IPS-NIHi7 (cell line): Measurements from ENCODE around the gene HLA-DOB.
"Not testable (repeated sequence)": the region's sequence is repeated elsewhere in the genome, so short reads cannot be mapped to it uniquely, and the experiment has no call there.

Source experiments
- DNase-seq: peaks from one replicate; pipeline ENCODE4 v3.0.0; 2012; ENCODE audit warnings: mixed read lengths; ENCODE audit errors: extremely low spot score

Gene HLA-DOB

GRCh38 chr6:32815115-32815514, 1.7 kb downstream of the HLA-DOB start:
- DNase-seq: no peak

DNA sequence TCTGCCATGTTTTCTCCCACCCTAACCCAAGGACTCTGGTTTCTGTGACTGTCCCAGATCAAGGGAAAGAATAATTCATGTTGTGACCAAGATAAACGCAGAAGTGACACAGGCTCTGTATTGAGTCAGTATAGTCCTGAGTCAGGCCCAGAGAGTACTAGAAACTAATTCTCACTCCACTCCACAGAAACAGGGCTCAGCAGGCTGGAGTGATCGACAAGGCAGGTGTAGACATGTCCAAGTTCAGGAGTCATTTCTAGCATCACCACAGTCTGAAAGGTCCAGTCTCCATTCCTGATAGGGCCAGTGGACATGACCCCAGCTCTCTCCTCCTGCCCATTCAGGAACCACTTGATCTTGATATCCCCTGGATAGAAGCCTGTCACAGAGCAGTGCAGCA, 2.7 kb downstream of the HLA-DOB start:
- no peak for DNase-seq

- DNase-seq: no peak
Measured at GRCh38 chr6:32809171-32809570, 7.6 kb downstream of the HLA-DOB start.

- peak; percentile 23 for DNase-seq
Measured at GRCh38 chr6:32807020-32807580, 9.7 kb downstream of the HLA-DOB start.

DNA sequence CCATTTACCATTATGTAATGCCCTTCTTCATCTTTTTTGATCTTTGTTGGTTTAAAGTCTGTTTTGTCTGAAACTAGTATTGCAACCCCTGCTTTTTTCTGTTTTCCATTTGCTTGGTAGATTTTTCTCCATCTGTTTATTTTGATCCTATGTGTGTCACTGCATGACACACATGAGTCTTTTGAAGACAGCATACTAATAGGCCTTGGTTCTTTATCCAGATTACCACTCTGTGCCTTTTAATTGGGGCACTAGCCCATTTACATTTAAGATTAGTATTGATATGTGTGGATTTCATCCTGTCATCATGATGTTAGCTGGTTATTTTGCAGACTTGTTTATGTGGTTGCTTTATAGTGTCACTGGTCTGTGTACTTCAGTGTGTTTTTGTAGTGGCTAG, 11.4 kb downstream of the HLA-DOB start:
- not testable (repeated sequence) for DNase-seq

DNA sequence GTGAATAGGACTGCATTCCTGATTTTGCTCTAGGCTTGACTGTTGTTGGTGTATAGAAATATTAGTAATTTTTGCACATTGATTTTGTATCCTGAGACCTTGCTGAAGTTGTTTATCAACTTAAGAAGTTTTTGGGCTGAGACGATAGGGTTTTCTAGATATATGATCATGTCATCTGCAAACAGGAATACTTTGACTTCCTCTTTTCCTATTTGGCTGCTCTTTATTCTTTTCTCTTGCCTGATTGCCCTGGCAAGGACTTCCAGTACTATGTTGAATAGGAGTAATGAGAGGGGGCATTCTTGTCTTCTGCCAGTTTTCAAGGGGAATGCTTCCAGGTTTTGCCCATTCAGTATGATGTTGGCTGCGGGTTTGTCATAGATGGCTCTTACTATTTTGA, 13.4 kb downstream of the HLA-DOB start:
- no peak for DNase-seq

DNA sequence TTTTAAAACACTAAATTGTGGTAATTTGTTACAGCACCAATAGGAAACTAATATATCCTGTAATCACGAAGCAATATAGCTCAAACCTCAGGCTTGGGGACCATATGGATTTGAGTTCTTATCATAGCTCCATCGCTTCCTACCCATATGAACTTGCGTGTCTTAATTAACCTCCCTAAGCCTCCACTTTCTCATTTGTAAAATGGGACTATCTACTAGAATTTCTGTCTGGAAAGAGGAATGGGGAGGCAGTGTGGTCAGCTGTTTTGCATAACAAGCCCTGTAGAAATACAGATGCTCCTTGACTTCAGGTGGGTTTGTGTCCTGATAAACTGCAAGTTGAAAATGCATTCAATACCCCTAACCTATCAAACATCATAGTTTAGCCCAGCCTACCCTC, 17.1 kb downstream of the HLA-DOB start:
- no peak for DNase-seq

- DNase-seq: no peak
Measured at GRCh38 chr6:32799168-32799567, 17.6 kb downstream of the HLA-DOB start.

DNA sequence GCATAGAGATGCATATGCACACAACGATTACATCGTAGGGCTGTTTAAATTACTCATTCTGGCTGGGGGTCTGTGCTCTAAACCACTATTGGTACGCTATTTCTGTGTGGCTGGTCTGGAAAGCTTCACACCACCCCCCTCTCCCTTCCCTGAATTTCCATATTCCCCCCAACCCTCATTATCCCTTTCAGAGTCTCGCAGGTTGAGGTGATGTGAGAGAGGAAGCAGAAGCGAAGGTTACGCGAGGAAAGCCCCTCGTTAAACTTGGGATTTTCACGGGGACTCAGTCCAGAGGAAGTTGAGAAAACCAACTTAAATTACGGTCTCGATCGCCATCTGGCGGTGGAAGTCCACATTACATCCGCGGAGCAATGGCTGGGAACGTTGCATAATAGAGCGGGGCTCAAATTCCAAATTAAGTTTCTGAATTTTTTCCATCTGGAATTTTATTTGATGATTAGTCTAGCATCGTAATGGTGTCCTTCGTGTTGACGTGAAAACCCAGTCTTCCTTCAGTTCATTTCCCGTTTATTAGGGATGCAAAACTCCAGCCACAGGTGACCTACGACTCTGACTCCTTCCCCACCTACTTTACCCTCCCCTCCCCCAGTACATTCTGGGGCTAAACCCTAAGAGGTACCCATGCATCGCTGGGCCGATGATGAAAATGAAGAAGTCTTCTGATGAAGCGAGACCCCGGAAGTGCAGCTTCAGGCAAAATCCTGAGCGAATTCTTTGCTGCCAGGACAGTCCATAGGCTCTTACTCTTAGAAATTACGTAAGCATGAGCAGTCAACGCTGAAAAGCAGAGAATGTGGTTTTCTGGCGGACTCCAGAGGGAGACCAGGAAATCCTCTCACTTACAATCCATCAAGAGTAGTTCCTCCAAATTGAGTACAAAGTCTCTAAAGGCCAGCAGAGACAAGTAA, 19.7 kb downstream of the HLA-DOB start:
- DNase-seq: peak; percentile 71

- no peak for DNase-seq
Measured at GRCh38 chr6:32794510-32794909, 22.3 kb downstream of the HLA-DOB start.

GRCh38 chr6:32792901-32793435, 23.8 kb downstream of the HLA-DOB start:
- no peak for DNase-seq

DNA sequence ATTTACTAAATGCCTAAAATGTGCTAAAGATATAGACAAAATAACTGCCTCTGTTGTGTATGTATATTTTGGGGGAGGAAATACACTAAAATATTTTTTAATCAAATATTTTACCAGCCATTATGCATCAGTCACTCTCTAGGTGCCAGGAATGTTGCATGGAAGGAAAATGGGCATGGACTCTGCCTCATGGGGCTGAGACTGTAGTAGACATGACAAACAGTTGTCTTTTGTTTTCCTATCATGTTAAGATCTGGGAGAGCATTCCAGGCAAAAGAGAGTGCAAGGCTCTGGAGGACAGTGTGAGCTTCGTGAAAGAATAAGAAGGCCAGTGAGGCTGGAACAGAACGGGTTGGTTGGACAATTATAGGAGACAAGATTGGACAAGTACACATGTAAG, 26.5 kb downstream of the HLA-DOB start:
- no peak for DNase-seq

DNA sequence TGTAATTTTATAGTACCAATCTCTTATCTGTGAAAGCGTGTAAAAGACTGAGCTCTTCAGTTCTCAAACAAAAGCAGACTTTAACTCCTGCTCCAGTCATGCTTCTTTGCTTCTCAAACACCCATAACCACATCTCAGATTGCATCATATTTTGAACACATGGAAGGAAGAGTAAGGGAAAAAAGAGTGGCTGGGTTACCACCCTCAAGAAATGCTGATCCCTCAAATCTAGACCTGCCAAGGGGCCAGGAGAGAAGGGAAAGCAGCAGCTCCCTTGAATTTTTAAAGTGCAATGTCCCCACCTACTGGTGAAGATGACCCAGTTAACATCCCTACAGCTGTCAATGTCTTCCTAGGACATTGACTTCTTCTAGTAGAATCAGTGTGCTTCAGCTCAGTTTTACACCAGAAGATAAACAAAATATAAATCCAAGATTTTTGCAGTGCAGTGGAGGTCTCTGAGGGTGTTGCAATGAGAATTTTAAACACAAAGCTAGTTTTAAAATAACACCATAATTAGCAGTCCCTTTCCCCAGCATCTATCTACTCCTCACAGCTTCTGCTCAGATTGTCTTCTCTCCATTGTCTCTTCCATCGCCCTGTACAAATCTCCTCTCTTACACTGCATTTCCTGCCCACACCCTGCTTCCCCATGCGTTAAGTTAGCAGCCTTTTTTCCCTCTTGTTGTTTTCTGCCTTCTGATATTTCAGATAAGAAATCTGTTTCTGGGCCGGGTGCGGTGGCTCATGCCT, 30.8 kb downstream of the HLA-DOB start:
- DNase-seq: peak; percentile 75

- DNase-seq: not testable (repeated sequence)
Measured at GRCh38 chr6:32782923-32783322, 33.9 kb downstream of the HLA-DOB start.

DNA sequence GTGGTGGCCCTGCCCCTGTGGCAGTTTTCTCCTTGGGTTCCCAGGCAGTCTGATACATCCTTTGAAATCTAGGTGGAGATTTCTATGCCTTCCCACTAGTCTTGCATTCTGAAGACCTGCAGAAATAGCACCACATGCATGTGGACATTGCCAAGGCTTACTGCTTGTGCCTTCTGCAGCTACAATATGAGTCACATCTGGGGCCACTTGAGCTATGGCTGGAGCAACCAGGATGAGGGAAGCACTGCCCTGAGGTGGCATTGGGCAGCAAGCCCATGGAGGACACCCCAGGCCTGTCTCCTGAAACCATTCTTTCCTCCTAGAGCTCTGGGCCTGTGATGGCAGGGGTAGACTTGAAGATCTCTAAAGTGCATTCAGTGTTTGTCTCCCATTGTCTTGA, 37.8 kb downstream of the HLA-DOB start:
- DNase-seq: no peak

GRCh38 chr6:32775071-32775470, 41.7 kb downstream of the HLA-DOB start:
- DNase-seq: no peak

DNA sequence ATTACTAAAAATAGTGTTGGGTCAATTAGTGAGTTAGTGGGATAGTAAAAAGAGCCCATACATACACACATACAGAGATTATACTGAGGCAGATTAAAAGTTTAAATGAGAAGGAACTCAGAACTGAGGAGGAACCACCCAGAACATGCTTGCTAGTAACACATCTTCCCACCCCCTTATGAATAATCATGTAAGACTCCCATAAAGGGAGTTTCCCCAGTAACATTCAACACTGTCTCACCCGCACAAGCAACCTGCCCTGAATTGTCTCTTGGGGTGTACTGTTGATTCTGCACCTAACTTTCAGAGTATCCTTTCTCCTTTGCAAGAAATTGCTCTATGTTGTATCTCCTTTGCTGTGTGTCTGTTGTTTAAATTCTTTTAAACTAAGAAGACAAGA, 42.4 kb downstream of the HLA-DOB start:
- no peak for DNase-seq

DNA sequence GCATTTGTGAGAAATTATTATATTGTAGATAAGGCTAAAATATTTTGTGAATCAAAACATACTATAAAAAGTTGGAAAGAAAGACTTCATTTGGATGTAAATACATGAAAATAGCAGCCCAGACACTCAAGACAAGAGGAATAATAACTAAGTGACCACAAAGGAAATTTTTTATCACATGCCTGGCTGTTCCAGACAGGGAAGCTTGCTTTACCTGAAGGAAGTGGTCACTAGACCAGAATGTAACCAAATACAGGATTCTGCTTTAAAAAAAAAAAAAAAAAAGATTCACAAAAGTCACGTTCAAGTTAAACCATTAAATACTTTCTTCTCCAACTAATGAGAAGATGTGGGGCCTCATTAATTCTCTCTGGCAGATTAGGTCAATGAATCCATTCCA, 44.1 kb downstream of the HLA-DOB start:
- no peak for DNase-seq

- DNase-seq: no peak
Measured at GRCh38 chr6:32764048-32764447, 52.8 kb downstream of the HLA-DOB start.

DNA sequence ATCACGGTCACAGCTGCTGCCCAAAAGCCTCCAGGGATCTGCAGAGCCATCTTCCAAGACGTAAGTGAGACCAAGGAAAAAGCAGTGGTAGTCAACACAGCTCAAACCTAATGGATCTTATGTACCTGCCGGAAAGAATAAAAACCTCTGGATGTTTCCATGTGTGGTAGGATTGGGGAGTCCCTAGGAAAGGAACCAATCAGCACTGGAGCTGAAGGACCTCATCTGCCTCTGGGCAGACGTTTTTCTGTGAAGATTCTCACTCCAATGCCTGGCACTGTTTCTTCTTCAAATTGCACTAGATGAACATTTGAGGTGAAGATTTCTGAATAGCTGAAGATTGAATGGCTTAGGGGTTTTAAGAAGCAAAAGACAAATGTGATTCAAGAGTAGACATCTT, 53.4 kb downstream of the HLA-DOB start, which contains the start of gene HLA-DQB2:
TSS of gene HLA-DQB2 (minus strand) at position 112 of the 400 bp plus-strand sequence. CDS start at position 50, 62 bp downstream.
- no peak for DNase-seq
